Activated CD4-positive, alpha-beta T cell treated with anti-CD3 and anti-CD28 coated beads, Interleukin-2, amount 50 U/mL, for 1 hour (primary cell): ENCODE measurements around the gene UGT3A2.

Experiments
- DNase-seq: peaks from one replicate; pipeline ENCODE4 v3.0.0-alpha.2; 2020

Gene UGT3A2

DNA sequence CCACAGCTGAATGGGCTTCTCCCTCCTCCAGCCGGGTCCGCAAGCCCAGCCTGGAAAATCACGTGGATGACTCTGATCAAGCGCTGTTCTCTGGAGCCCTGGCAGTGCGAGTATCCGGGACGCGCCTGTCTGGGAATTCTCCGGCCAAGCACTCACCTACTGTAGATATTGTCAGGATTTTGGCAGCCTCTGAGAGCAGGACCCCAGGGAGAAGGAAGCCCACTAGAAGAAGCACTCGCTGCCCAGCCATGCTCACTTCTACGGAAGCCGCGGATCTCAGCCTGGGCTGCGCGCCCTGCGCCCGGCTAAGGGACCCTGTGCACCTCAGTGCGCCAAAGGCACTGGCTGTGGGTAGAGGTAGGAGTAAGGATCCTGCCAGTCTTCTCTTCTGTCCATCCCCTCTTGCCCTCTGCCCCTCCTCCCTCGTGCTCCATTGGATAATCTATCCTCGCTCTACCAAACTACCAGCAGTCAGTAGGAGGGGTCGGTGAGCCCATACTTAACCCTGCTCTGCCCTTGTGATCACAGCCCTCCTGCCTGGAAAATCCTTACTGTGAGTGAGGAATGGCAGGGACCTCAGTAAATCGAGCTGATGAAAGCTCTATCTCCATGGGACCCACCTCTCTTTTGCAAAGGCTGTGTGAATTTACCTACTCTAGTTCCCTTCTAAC, at the start of gene UGT3A2:
Gene UGT3A2, minus strand, starts transcription at position 343 of the 671 bp plus-strand sequence. Its CDS starts 93 bp downstream, at position 250.
- DNase-seq, result no peak

DNA sequence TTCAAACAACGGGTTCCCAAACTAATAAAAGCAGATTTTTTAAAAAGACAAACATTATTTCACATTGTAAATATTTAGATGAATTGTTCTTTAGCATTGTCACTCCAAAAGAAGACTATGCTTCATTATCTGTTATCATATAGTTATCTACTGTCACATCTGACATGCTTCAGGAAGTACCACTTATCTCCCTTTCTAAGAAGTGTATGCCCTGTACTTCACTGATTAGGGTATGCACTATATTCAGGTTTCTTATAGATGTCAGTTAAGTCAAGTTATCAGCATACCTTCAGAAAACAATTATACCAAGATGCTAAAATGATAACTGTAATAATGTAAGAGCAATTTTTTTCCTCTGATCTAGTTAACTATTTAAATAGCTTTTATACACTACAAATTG, 44.6 kb upstream of the UGT3A2 start:
- DNase-seq, result no peak

DNA sequence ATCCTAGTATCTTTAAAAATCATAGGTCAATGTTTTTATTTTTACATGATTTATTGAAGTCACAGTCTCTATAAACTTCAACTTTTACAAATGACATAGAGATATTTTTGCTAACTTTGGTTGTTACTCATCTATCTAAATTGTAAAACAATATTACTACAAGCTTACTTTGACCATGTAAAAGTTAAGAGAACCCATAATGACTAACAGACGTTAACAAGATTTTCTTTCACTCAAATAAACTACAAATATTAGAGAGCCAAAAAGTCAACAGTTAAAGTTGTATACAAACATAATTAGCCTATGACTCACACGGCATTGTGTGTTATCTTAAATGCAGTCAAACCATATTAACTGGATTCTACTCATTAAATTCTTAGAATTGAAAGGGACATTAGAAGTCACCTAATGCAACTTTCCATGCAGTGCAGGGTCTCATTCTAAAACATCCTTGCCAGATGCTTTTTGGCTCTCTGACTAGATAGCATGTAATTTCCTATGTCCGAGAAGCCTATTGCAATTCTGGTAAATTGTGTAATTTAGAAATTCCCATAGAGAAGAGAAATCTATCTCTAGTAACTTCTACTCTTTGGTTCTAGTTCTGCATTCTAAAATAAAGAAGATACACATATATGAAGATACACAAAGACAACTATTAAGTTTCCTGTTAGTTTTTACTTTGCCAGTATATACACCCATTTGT, 42.2 kb upstream of the UGT3A2 start:
- DNase-seq, result no peak

GRCh38 chr5:36105819-36106218, 39.1 kb upstream of the UGT3A2 start:
- DNase-seq, result no peak

DNA sequence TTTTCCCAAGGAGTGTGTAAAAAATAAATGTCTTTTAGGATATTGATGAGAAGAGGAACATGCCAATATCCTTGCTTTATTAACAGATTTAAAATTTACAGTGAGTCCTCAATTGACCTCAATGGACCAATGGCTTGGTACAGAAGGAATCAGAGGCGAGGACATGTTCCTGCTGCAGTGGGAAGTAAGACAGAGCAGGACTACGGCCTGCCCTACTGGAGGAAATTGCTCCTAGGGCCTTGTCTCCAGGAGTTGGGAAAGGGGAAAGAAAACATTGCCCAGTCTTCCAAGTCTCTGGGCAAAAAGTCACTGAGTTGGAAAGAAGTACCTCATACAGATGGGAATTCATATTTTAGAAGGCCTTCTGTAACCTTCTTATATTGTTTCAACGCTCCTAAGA, 33.1 kb upstream of the UGT3A2 start:
- no peak for DNase-seq

GRCh38 chr5:36096486-36096885, 29.8 kb upstream of the UGT3A2 start:
- no peak for DNase-seq

- DNase-seq, result no peak
These were observed 23.3 kb upstream of the UGT3A2 start for GRCh38 chr5:36089989-36090388.

GRCh38 chr5:36079200-36079781, 12.6 kb upstream of the UGT3A2 start:
- DNase-seq, result no peak

GRCh38 chr5:36078430-36078829, 11.7 kb upstream of the UGT3A2 start:
- DNase-seq, result no peak

- DNase-seq, result no peak
These were observed 7.0 kb upstream of the UGT3A2 start for GRCh38 chr5:36073595-36074216.

- DNase-seq, result no peak
These were observed 4.2 kb upstream of the UGT3A2 start for GRCh38 chr5:36070687-36071571.

DNA sequence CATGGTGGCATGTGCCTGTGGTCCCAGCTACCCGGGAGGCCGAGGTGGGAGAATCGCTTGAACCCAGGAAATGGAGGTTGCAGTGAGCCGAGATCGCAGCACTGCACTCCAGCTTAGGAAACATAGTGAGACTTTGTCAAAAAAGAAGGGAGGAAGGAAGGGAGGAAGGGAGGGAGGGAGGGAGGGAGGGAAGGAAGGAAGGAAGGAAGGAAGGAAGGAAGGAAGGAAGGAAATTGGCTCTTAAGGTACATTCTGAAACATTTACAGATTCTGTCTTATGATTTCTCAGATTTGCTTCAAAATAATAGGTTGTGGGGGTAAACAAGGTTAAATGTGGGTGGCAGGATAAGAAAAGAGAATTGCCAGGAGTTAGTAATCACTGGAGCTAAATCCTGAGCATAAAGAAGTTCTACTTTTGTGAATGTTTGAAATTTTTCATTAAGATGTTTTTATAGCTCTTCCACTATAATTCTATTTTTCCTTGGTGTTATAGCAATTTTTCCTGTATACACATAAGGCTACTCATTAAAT, 2.1 kb upstream of the UGT3A2 start:
- no peak for DNase-seq

GRCh38 chr5:36066001-36066539, 612 bp downstream of the UGT3A2 start:
- no peak for DNase-seq

- no peak for DNase-seq
These were observed 6.2 kb downstream of the UGT3A2 start for GRCh38 chr5:36060420-36060887.

DNA sequence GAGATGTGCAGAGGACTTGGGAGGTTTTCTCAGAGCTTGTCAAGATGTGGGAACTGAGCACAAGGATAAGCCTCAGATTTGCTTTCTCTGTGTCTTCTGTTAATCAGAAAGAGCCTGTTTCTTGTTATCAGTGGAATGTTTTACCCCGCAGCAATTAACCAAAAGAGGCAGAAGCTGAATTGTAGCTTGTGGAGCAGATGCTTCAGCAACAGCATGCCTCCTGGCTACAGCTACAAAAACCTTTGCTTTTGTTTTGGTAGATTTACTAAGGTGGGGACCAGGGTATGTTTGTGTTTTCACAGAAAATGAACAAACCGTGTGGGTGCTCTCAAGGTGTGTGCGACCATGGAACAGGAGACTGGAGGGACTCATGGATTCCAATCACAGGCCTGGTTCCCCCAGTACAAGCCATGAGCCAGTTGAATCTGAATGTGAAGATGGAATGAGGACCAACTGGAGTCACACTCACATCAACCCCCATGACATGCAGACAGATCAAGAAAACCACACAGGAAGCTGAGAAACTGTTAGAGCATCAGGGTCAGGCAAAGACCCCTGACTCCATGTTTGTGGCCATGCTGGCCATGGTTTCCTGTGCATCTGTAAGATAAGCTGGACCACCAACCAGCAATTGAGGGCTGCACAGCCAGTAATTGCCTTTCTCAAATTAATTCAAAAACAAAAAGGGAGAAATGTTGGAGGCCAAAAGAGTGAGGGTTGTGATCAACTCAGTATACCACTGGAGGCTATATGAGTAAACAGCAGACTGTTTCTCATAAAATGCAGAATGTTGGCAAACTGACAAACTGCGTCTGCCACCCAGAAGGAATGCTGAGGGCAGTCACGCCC, 6.9 kb downstream of the UGT3A2 start:
- DNase-seq, result no peak

DNA sequence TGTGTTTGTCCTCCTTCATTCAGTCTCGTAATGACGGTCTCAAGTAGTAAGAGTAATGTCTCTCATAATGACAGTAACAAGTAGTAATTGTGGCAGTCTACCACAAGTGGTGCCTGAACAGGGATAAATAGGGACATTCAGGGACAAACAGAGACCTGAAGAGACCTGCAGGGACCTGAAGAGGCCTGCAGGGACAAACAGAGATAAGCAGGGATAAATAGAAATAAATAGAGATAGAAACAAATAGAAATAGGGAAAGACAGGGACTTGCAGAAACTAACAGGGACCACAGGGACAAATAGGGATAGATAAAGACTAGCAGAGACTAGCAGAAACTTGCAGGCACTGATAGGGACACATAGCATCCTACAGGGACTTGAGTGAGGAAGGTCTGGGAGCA, 7.9 kb downstream of the UGT3A2 start:
- no peak for DNase-seq

GRCh38 chr5:36057386-36057785, 9.3 kb downstream of the UGT3A2 start:
- no peak for DNase-seq

GRCh38 chr5:36056422-36056821, 10.3 kb downstream of the UGT3A2 start:
- no peak for DNase-seq

- no peak for DNase-seq
These were observed 10.7 kb downstream of the UGT3A2 start for GRCh38 chr5:36055984-36056383.

- no peak for DNase-seq
These were observed 12.0 kb downstream of the UGT3A2 start for GRCh38 chr5:36054647-36055046.

DNA sequence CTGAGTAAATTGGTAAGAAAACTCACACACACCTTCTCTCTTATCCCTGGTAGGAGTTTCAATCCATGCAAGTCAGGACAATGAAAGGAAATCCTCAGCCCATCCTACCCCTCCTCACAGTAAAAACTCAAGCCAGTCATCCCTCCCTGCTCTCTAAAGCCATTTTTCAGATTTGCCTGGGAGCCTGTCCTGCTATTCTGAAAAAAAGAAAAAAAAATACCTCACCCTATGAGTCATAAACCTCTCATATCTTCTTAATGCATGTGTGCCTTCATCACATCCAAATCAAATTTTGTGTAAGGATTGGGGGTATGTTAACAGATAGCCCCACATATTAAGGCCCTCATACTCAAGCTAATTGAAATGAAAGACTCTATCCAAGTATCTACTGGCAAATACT, 14.1 kb downstream of the UGT3A2 start:
- DNase-seq, result no peak
